CD14-positive monocyte (primary cell): Measurements from ENCODE around the gene RASGEF1B. TPM values are rescaled to one million over a fixed set of nuclear protein-coding genes. Genes with fewer than 3 reads are reported as not detected.

Experiments
- DNase-seq, 3 donors: peaks; one replicate each; pipeline ENCODE4 v3.0.0-alpha.2; 2011 to 2022
- H2AFZ ChIP-seq: 2 replicates; pipeline ENCODE4 v1.6.0; 2012; ENCODE audit warnings: mild to moderate bottlenecking, low read depth, low read length, inconsistent platforms; ENCODE audit not compliant: insufficient read depth, poor library complexity, severe bottlenecking
- H3K27ac ChIP-seq, 2 donors: 1 replicate in 1 of 2; 2 replicates in 1 of 2; pipeline ENCODE4 v1.5.1; 2012 to 2013; ENCODE audit warnings: low read length in 2 of 2, control low read depth in 1 of 2, inconsistent platforms in 1 of 2, low read depth in 1 of 2, mild to moderate bottlenecking in 1 of 2
- H3K27me3 ChIP-seq, 2 donors: one replicate each; pipeline versions ENCODE4 v1.6.0 to v1.6.1; 2011 to 2013; ENCODE audit warnings: low read length in 2 of 2; ENCODE audit not compliant: control insufficient read depth in 2 of 2, insufficient read depth in 2 of 2
- H3K36me3 ChIP-seq, 2 donors: replicated peaks in 1 of 2; 1 replicate in 1 of 2; 2 replicates in 1 of 2; pipeline versions ENCODE4 v1.5.1 to v1.6.1; 2012 to 2013; ENCODE audit warnings: low read length in 2 of 2, control low read depth in 1 of 2, inconsistent platforms in 1 of 2, mild to moderate bottlenecking in 1 of 2; ENCODE audit not compliant: insufficient read depth in 2 of 2, control insufficient read depth in 1 of 2
- H3K4me1 ChIP-seq, 2 donors: 1 replicate in 1 of 2; 2 replicates in 1 of 2; pipeline versions ENCODE4 v1.5.1 to v1.6.1; 2012 to 2013; ENCODE audit warnings: low read length in 2 of 2, control low read depth in 1 of 2, inconsistent platforms in 1 of 2, mild to moderate bottlenecking in 1 of 2, moderate library complexity in 1 of 2; ENCODE audit not compliant: insufficient read depth in 2 of 2, control insufficient read depth in 1 of 2
- H3K4me2 ChIP-seq: replicated peaks from 2 replicates; pipeline ENCODE3; 2012; ENCODE audit warnings: low read length, moderate library complexity, mild to moderate bottlenecking; ENCODE audit not compliant: poor library complexity, severe bottlenecking; ENCODE audit errors: extremely low read depth
- H3K4me3 ChIP-seq, 3 experiments: fragments of 200-600 bp in 1 of 3; sonication (generic) in 1 of 3; replicated peaks in 1 of 3; 1 replicate in 2 of 3; 2 replicates in 1 of 3; pipeline ENCODE4 v1.5.1; 2011 to 2013; ENCODE audit warnings: low read length in 3 of 3, mild to moderate bottlenecking in 3 of 3, control low read depth in 2 of 3, low read depth in 2 of 3, inconsistent platforms in 1 of 3, moderate library complexity in 1 of 3
- H3K79me2 ChIP-seq: 2 replicates; pipeline ENCODE4 v1.6.0; 2012; ENCODE audit warnings: mild to moderate bottlenecking, control low read depth, inconsistent platforms, low read length, moderate library complexity; ENCODE audit not compliant: insufficient read depth
- H3K9ac ChIP-seq: 2 replicates; pipeline ENCODE4 v1.6.0; 2017; ENCODE audit warnings: low read length, mild to moderate bottlenecking; ENCODE audit not compliant: insufficient read depth, poor library complexity, severe bottlenecking
- H3K9me3 ChIP-seq, 2 donors: replicated peaks in 1 of 2; 1 replicate in 1 of 2; 2 replicates in 1 of 2; pipeline versions ENCODE4 v1.5.1 to v1.6.1; 2012 to 2013; ENCODE audit warnings: low read length in 2 of 2, control low read depth in 1 of 2; ENCODE audit not compliant: control insufficient read depth in 1 of 2, insufficient read depth in 1 of 2
- H4K20me1 ChIP-seq: 2 replicates; pipeline ENCODE4 v1.6.0; 2012; ENCODE audit warnings: mild to moderate bottlenecking, low read length, control low read depth, moderate library complexity; ENCODE audit not compliant: insufficient read depth
- H3K27ac Mint-ChIP-seq, 7 donors: one replicate each; pipeline ENCODE4 v1.8.0; 2020; ENCODE audit warnings: mild to moderate bottlenecking in 7 of 7, mixed read lengths in 7 of 7, moderate library complexity in 6 of 7, inconsistent platforms in 2 of 7
- H3K27me3 Mint-ChIP-seq, 3 donors: one replicate each; pipeline ENCODE4 v1.8.0; 2021 to 2022; ENCODE audit warnings: low read depth in 3 of 3, mild to moderate bottlenecking in 3 of 3, mixed read lengths in 3 of 3, moderate library complexity in 3 of 3, inconsistent platforms in 1 of 3
- H3K36me3 Mint-ChIP-seq, 2 donors: one replicate each; pipeline ENCODE4 v1.8.0; 2020; ENCODE audit warnings: mixed read lengths in 2 of 2, inconsistent platforms in 1 of 2, mild to moderate bottlenecking in 1 of 2
- H3K4me1 Mint-ChIP-seq: one replicate; pipeline ENCODE4 v1.8.0; 2020; ENCODE audit warnings: mild to moderate bottlenecking, mixed read lengths
- H3K4me3 Mint-ChIP-seq, 2 donors: one replicate each; pipeline ENCODE4 v1.8.0; 2020; ENCODE audit warnings: mild to moderate bottlenecking in 2 of 2, mixed read lengths in 2 of 2, moderate library complexity in 1 of 2
- H3K9me3 Mint-ChIP-seq, 7 donors: one replicate each; pipeline ENCODE4 v1.8.0; 2020 to 2022; ENCODE audit warnings: mixed read lengths in 7 of 7, mild to moderate bottlenecking in 6 of 7, moderate library complexity in 6 of 7, inconsistent platforms in 2 of 7
- CTCF ChIP-seq: fragments of 200-600 bp; IDR thresholded peaks from one replicate; pipeline ENCODE4 v1.8.0; 2022; ENCODE audit warnings: antibody characterized with exemption, mild to moderate bottlenecking
- WGBS: methylation state at CpG from one replicate; pipeline ENCODE4 v1.1.5; 2013; ENCODE audit warnings: missing lambda C conversion rate; ENCODE audit not compliant: insufficient coverage; 5-methylcytosine and 5-hydroxymethylcytosine counted together
- intact Hi-C, 2 donors: fragments of 100-400 bp; cut with micrococcal nuclease; formaldehyde crosslinking; loops; one replicate each; pipeline versions ENCODE4 v1.15.0 to v1.15.1; 2023
- polyA plus RNA-seq, 3 donors: library from polyadenylated mRNA; depleted of rRNA in 1 of 3; unstranded in 2 of 3; stranded (reverse) in 1 of 3; fragments of 300-500 nt in 2 of 3; fragments of >200 nt in 1 of 3; fragmentation: Illumina TruSeq in 2 of 3; gene quantifications; 1 replicate in 2 of 3; 2 replicates in 1 of 3; pipeline ENCODE4 v1.2.3, GENCODE V29; 2012 to 2021

RASGEF1B gene
- polyA plus RNA-seq, 3 donors = 20.3 to 76.9 (median 36.6) TPM

- peaks cover 88% of the 10 kb centered on the region for H4K20me1 ChIP-seq
- H3K36me3 ChIP-seq = no peaks in the 10 kb centered on the region
- peaks cover 12 to 14% of the 10 kb centered on the region in 2 donors for H3K4me1 ChIP-seq
- peaks cover 7 to 17% (median 14%) of the 10 kb centered on the region in 3 donors for H3K27me3 Mint-ChIP-seq
- H3K9me3 Mint-ChIP-seq = peaks cover 0 to 3% (median 0%) of the 10 kb centered on the region in 7 donors
- H3K36me3 Mint-ChIP-seq = peaks cover 18 to 27% of the 10 kb centered on the region in 2 donors
- H3K4me3 Mint-ChIP-seq = no peak overlapping the region
- H2AFZ ChIP-seq = no peak overlapping the region
- no peak for TF ChIP-seq CTCF
- peak overlapping the region in 1 of 7 donors; percentile 30 for H3K27ac Mint-ChIP-seq
- H3K4me1 Mint-ChIP-seq = peaks cover 24% of the 10 kb centered on the region
- H3K27ac ChIP-seq = no peak overlapping the region
- no peak overlapping the region for H3K4me3 ChIP-seq
- H3K9ac ChIP-seq = no peak overlapping the region
- peaks cover 0 to 11% of the 10 kb centered on the region in 2 donors for H3K27me3 ChIP-seq
- WGBS = 96% methylated on average over 4 of the region's 8 CpGs
- no peaks in the 10 kb centered on the region for H3K9me3 ChIP-seq
- H3K79me2 ChIP-seq = no peaks in the 10 kb centered on the region
- no peak overlapping the region for H3K4me2 ChIP-seq
- intact Hi-C loops = loop anchor here in 1 of 2 donors (5.0 kb wide), 1 partner anchor 377 kb away; no protein-coding TSS in a partner anchor
- no peak for DNase-seq
Measured at GRCh38 chr4:81465406-81466340, 6.0 kb downstream of the RASGEF1B start.

GRCh38 chr4:81460834-81461233 is 10.9 kb downstream of the RASGEF1B start:
- no peak overlapping the region for H2AFZ ChIP-seq
- H3K4me1 Mint-ChIP-seq = peaks cover 5% of the 10 kb centered on the region
- no peak overlapping the region for H3K4me2 ChIP-seq
- no peaks in the 10 kb centered on the region for H3K9me3 Mint-ChIP-seq
- 100% methylated on average over 2 of the region's 3 CpGs for WGBS
- H3K27ac Mint-ChIP-seq = peak overlapping the region in 2 of 7 donors; percentile 23 to 30
- peaks cover 0 to 3% (median 0%) of the 10 kb centered on the region in 3 donors for H3K27me3 Mint-ChIP-seq
- H3K36me3 ChIP-seq = peaks cover 0 to 26% of the 10 kb centered on the region in 2 donors
- TF ChIP-seq CTCF = no peak
- H3K4me1 ChIP-seq = no peaks in the 10 kb centered on the region
- DNase-seq = no peak
- intact Hi-C loops = loop anchor here (5.0 kb wide), 2 partner anchors 54 to 386 kb away; no protein-coding TSS in a partner anchor
- H3K9me3 ChIP-seq = no peaks in the 10 kb centered on the region
- no peaks in the 10 kb centered on the region for H3K79me2 ChIP-seq
- peaks cover 28 to 38% of the 10 kb centered on the region in 2 donors for H3K36me3 Mint-ChIP-seq
- no peaks in the 10 kb centered on the region for H3K27me3 ChIP-seq
- H3K9ac ChIP-seq = no peak overlapping the region
- no peak overlapping the region for H3K27ac ChIP-seq
- no peak overlapping the region for H3K4me3 Mint-ChIP-seq
- H4K20me1 ChIP-seq = peaks cover 98% of the 10 kb centered on the region
- H3K4me3 ChIP-seq = no peak overlapping the region
